GM23338 (cell line): ENCODE results near the gene PUS7.
"Not testable (repeated sequence)": the region's sequence is repeated elsewhere in the genome, so short reads cannot be mapped to it uniquely, and the experiment has no call there.

Experiments used
- CTCF ChIP-seq, 2 experiments: fragments of 200-600 bp in 1 of 2; sonication (generic) in 1 of 2; conservative IDR thresholded peaks; 2 replicates each; pipeline versions ENCODE4 v1.5.1 to v1.6.1; 2016 to 2017; ENCODE audit warnings: antibody characterized with exemption in 2 of 2, low read depth in 2 of 2, mild to moderate bottlenecking in 2 of 2, moderate library complexity in 1 of 2
- NANOG ChIP-seq: IDR thresholded peaks from 2 replicates; pipeline ENCODE4 v1.6.1; 2016; ENCODE audit warnings: antibody characterized with exemption, borderline replicate concordance

GRCh38 chr7:105442214-105442613, 79.9 kb downstream of the PUS7 start:
- TF ChIP-seq CTCF (conservative IDR thresholded peaks at IDR 0.05; ENCODE audit: low read depth in 2 of 2); NANOG: not testable (repeated sequence)
